Neutrophil (primary cell): ENCODE measurements around the gene GCK.

ENCODE experiments used
- H3K27ac ChIP-seq: fragments of 200-600 bp; sonication (generic); 2 replicates; pipeline ENCODE4 v1.5.1; 2016; ENCODE audit warnings: mild to moderate bottlenecking, moderate library complexity
- H3K27me3 ChIP-seq: fragments of 200-600 bp; sonication (generic); 2 replicates; pipeline ENCODE4 v1.6.0; 2016; ENCODE audit warnings: mild to moderate bottlenecking
- H3K36me3 ChIP-seq: fragments of 200-600 bp; sonication (generic); 2 replicates; pipeline ENCODE4 v1.5.1; 2017
- H3K4me1 ChIP-seq, 2 experiments: fragments of 200-600 bp in 1 of 2; sonication (generic) in 1 of 2; 1 replicate in 1 of 2; 2 replicates in 1 of 2; pipeline versions ENCODE4 v1.5.1 to v1.6.1; 2013 to 2016; ENCODE audit warnings: low read depth in 1 of 2, low read length in 1 of 2, mild to moderate bottlenecking in 1 of 2, moderate library complexity in 1 of 2; ENCODE audit not compliant: control insufficient read depth in 1 of 2, insufficient read depth in 1 of 2
- H3K4me3 ChIP-seq, 2 experiments: fragments of 200-600 bp in 1 of 2; sonication (generic) in 1 of 2; 1 replicate in 1 of 2; 2 replicates in 1 of 2; pipeline ENCODE4 v1.5.1; 2013 to 2016; ENCODE audit warnings: low read depth in 1 of 2, low read length in 1 of 2, mild to moderate bottlenecking in 1 of 2, moderate library complexity in 1 of 2
- H3K9me3 ChIP-seq: fragments of 200-600 bp; sonication (generic); 2 replicates; pipeline ENCODE4 v1.5.1; 2016
- CTCF ChIP-seq: fragments of 200-600 bp; sonication (generic); IDR thresholded peaks from 2 replicates; pipeline ENCODE4 v1.5.1; 2016; ENCODE audit warnings: antibody characterized with exemption

The GCK gene

GRCh38 chr7:44197474-44197873, 8.2 kb upstream of the GCK start:
- no peaks in the 10 kb centered on the region for H3K9me3 ChIP-seq
- peaks cover 7 to 12% of the 10 kb centered on the region in 2 experiments for H3K4me1 ChIP-seq
- TF ChIP-seq CTCF = no peak
- no peak overlapping the region for H3K4me3 ChIP-seq
- no peak overlapping the region for H3K27ac ChIP-seq
- H3K36me3 ChIP-seq = no peaks in the 10 kb centered on the region
- H3K27me3 ChIP-seq = peaks cover 28% of the 10 kb centered on the region

DNA sequence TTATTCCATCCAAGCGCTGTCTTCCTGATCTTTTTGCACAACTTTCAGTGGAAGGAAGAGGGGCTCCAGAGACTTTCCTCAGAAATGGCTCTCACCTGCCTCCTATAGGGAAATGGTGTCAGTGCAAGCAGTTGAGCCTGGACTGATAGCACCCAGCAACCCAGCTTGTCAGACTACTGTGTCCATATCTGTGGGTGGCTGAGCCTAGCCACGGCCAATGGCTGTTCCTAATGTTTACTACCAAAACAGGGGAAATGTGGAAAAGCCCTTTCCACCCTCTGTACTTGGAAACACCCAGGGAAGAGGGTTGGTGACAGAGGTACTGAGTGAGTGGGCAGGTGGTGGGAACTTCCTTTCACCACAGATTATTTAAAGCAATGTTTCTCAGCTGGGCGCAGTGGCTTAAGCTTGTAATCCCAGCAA, 7.2 kb upstream of the GCK start:
- no peaks in the 10 kb centered on the region for H3K36me3 ChIP-seq
- no peaks in the 10 kb centered on the region for H3K9me3 ChIP-seq
- peaks cover 36% of the 10 kb centered on the region for H3K27me3 ChIP-seq
- no peak overlapping the region for H3K4me3 ChIP-seq
- peaks cover 1 to 2% of the 10 kb centered on the region in 2 experiments for H3K4me1 ChIP-seq
- no peak overlapping the region for H3K27ac ChIP-seq
- no peak for TF ChIP-seq CTCF

GRCh38 chr7:44195889-44196288, 6.7 kb upstream of the GCK start:
- no peaks in the 10 kb centered on the region for H3K36me3 ChIP-seq
- no peak for TF ChIP-seq CTCF

GRCh38 chr7:44194562-44195145, 5.4 kb upstream of the GCK start:
- TF ChIP-seq CTCF = no peak
- Histone ChIP-seq H3K9me3 (no peaks in the 10 kb centered on the region), H3K36me3 (no peaks in the 10 kb centered on the region), H3K27me3 (peaks cover 42% of the 10 kb centered on the region), H3K27ac (no peak overlapping the region), H3K4me1 (no peaks in the 10 kb centered on the region), H3K4me3 (no peak overlapping the region)

More at GRCh38 chr7:44195889-44196288, 6.7 kb upstream of the GCK start:
- H3K4me1 ChIP-seq = no peaks in the 10 kb centered on the region
- peaks cover 36% of the 10 kb centered on the region for H3K27me3 ChIP-seq
- no peak overlapping the region for H3K27ac ChIP-seq
- H3K4me3 ChIP-seq = no peak overlapping the region
- H3K9me3 ChIP-seq = no peaks in the 10 kb centered on the region

GRCh38 chr7:44194069-44194468, 4.8 kb upstream of the GCK start:
- no peaks in the 10 kb centered on the region for H3K9me3 ChIP-seq
- H3K27me3 ChIP-seq = peaks cover 41% of the 10 kb centered on the region
- no peak overlapping the region for H3K4me3 ChIP-seq
- H3K36me3 ChIP-seq = no peaks in the 10 kb centered on the region
- H3K27ac ChIP-seq = no peak overlapping the region
- H3K4me1 ChIP-seq = no peaks in the 10 kb centered on the region
- TF ChIP-seq CTCF = no peak
